Epithelial cell of esophagus (primary cell): Measurements from ENCODE around the gene AHDC1.
"Not testable (repeated sequence)": the region's sequence is repeated elsewhere in the genome, so short reads cannot be mapped to it uniquely, and the experiment has no call there.

Experiments
- DNase-seq: peaks from one replicate; pipeline ENCODE4 v3.0.0; 2010; ENCODE audit warnings: low read depth
- H3K4me3 ChIP-seq: 2 replicates; pipeline ENCODE4 v1.5.1; 2011; ENCODE audit warnings: mild to moderate bottlenecking, low read length, control low read depth
- TF ChIP-seq, protein P1 (sequence below): IDR thresholded peaks from 2 replicates; pipeline ENCODE4 v1.5.1; 2011; ENCODE audit warnings: low read depth, mild to moderate bottlenecking, low read length, control low read depth, inconsistent platforms; ENCODE audit not compliant: insufficient read depth; ENCODE audit errors: missing control alignments

Gene AHDC1

DNA sequence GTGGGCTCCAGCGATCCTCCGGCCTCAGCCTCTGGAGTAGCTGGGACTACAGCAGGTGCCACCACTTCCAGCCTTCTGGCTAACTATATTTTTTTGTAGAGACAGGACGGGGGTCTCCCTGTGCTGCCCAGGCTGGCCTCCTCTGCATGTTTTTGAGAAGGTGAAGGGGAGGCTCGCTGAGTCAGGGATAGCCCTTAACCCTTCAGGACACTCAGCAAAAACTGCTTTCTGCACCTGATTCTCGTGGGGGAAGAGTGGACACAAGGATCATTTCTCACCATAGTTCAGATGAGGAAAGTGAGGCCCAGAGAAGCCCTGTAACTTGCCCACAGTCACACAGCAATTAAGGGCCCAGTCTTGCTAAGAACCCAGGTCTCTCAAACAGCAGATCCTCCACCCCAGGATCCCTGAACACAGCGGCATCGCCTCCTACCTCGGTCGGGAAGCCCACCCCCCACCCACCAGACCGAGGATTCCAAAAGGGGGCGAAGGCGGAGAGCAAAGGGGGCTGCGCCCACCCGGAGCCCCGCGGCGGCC, 29.8 kb upstream of the AHDC1 start:
- DNase-seq = no peak
- peak overlapping the region; percentile 8 for H3K4me3 ChIP-seq
- TF ChIP-seq, protein P1, sequence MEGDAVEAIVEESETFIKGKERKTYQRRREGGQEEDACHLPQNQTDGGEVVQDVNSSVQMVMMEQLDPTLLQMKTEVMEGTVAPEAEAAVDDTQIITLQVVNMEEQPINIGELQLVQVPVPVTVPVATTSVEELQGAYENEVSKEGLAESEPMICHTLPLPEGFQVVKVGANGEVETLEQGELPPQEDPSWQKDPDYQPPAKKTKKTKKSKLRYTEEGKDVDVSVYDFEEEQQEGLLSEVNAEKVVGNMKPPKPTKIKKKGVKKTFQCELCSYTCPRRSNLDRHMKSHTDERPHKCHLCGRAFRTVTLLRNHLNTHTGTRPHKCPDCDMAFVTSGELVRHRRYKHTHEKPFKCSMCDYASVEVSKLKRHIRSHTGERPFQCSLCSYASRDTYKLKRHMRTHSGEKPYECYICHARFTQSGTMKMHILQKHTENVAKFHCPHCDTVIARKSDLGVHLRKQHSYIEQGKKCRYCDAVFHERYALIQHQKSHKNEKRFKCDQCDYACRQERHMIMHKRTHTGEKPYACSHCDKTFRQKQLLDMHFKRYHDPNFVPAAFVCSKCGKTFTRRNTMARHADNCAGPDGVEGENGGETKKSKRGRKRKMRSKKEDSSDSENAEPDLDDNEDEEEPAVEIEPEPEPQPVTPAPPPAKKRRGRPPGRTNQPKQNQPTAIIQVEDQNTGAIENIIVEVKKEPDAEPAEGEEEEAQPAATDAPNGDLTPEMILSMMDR = no peak

DNA sequence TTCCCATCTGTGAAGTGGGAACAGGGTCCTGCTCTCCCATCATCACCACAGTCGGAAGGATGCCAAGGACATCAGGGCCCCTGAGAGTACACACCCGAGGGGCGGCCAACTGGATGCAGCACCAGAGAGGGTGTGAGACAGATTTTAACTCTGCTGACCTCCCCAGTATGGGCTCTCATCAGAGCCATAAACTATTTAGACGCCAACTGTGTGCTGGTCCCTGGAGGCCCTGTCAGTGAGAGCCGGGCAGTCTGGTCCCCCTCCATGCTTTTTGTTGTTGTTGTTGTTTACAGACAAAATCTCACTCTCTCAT, 29.3 kb upstream of the AHDC1 start:
- TF ChIP-seq, protein P1 = no peak
- no peak overlapping the region for H3K4me3 ChIP-seq
- DNase-seq = no peak

DNA sequence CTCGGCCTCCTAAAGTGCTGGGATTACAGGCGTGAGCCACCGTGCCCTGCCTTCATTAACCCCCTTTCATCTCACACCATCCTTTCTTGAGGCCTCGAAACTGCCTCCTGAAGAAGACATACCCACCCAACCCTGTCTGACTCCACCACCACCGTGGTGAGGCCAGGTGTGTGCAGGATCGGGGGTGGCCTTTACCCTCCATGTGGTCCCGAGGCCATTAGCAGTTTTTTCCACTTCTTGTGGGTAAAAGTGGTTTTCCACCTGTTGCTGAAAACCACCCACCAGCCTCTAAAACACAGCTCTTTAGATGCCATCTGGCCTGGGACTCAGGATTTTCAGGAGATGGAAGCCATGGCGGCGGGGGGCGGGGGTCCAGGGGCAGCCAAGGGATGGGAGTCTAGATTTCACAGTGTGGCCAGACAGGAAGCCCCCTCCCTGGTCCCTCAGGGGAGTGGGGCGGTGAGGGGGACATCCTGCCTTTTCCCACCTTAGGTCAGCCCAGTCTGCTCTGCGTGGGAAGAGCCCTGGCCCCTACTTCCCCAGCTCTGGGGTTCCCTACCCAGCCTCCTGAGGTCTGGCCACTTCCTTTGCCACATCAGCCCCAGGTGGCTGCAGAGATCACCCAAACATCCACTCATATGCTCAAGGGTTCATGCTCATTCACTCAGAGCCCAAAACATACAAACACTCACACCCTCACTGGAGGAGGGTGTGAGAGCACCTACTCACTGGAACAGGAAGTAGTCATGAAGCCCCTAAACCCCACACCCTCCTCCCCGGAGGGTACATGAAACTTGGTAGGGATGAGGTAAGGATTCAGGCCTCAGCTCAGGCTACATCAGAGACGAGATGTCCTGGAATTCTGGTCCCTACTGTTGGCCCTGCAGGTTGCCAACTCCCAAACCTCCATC, 28.7 kb upstream of the AHDC1 start:
- DNase-seq = no peak
- TF ChIP-seq, protein P1 = no peak
- no peak overlapping the region for H3K4me3 ChIP-seq

DNA sequence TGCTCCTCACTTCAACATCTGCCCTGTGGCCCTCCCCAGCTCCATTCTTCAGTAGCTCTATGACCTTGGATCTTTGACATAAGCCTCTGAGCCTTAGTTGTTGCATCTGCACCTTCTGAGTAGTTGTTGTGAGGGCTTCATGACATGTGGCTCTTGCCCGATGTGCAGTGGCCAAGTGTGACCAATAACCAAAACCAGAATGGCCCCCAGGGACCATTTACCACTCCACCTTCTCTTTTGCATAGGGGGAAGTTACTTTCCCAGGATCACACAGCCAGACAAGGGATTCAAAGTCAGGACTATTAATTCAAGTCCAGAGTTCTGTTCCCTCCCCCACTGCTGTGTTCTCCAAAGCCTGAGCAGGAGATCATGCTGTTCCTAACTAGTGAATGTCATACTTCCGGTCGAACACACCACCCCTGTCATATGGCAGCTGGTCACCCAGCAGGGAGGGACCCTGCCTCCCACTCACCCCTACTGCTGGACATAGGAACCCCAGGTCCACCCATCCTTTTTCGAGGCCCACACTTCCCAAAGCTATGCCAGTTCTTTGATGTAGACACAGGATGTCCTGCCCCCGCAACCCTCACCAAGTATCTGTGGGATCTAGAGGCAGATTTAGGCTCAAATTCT, 27.0 kb upstream of the AHDC1 start:
- no peak for DNase-seq
- H3K4me3 ChIP-seq = no peak overlapping the region
- TF ChIP-seq, protein P1 = no peak

DNA sequence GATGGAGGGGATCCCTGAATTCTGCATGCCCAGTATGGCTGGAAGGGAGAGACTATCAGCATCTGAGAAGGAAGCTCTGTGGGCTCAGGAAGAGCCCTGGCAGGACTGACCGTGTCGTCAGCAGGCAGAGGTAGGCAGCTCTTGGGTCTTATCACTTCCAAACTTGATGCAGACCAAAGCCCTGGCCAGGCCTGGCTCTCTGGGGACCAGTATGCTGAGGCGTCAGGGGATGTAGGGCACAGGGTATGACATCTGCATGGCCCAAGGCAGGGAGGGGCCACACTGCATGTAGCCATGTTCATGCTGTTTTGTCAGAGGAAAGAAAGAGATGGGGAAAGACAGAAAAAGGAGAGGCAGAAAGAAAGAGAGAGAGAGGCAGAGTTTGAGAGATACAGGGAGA, 24.8 kb upstream of the AHDC1 start:
- DNase-seq = no peak
- TF ChIP-seq, protein P1 = no peak
- no peak overlapping the region for H3K4me3 ChIP-seq

DNA sequence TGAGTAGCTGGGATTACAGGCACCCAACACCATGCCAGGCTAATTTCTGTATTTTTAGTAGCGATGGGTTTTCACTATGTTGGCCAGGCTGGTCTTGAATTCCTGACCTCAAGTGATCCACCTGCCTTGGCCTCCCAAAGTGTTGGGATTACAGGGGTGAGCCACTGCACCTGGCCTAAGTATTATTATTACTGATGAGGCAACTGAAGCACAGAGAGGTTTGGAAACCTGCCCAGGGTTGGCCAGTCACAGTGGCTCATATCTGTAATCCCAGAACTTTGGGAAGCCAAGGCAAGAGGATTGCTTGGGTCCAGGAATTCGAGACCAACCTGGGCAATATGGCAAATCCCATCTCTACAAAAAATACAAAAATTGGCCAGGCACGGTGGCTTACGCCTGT, 23.8 kb upstream of the AHDC1 start:
- H3K4me3 ChIP-seq, DNase-seq: not testable (repeated sequence)

DNA sequence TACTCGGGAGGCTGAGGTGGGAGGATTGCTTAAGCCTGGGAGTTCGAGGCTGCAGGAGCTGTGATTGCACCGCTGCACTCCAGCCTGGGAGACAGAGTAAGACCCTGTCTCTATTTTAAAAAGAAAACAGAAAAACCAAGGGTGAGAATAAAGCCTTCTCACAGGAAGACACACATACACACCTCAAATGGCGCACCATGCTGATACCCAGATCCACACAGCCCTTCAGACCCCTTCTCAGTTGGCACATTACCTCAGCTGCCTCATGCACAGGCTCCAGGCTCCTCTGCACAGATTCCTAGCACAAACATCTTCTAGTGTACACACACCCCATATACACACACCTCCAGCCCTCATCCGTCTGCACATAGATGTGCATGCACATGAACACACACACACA, 23.1 kb upstream of the AHDC1 start:
- DNase-seq = no peak
- no peak overlapping the region for H3K4me3 ChIP-seq
- TF ChIP-seq, protein P1 = no peak
